ENCODE measurements around the gene PAK6.

The PAK6 gene

GRCh38 chr15:40263024-40263754 is 24.3 kb downstream of the PAK6 start:
- H3K36me3 Mint-ChIP-seq (ENCODE audit: low read depth), result no peaks in the 10 kb centered on the region
- H3K27me3 Mint-ChIP-seq (ENCODE audit: low read depth), result peaks cover 16% of the 10 kb centered on the region
- no peak overlapping the region for H3K4me3 Mint-ChIP-seq
- TF ChIP-seq, protein P1, sequence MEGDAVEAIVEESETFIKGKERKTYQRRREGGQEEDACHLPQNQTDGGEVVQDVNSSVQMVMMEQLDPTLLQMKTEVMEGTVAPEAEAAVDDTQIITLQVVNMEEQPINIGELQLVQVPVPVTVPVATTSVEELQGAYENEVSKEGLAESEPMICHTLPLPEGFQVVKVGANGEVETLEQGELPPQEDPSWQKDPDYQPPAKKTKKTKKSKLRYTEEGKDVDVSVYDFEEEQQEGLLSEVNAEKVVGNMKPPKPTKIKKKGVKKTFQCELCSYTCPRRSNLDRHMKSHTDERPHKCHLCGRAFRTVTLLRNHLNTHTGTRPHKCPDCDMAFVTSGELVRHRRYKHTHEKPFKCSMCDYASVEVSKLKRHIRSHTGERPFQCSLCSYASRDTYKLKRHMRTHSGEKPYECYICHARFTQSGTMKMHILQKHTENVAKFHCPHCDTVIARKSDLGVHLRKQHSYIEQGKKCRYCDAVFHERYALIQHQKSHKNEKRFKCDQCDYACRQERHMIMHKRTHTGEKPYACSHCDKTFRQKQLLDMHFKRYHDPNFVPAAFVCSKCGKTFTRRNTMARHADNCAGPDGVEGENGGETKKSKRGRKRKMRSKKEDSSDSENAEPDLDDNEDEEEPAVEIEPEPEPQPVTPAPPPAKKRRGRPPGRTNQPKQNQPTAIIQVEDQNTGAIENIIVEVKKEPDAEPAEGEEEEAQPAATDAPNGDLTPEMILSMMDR (IDR thresholded peaks at IDR 0.05; ENCODE audit: unreplicated experiment in 3 of 3), result no peak
- H3K9me3 Mint-ChIP-seq, result peaks cover 2% of the 10 kb centered on the region
- peaks cover 32% of the 10 kb centered on the region for H3K4me1 Mint-ChIP-seq
- H3K27ac Mint-ChIP-seq, result peak overlapping the region in 1 of 3 experiments; percentile 31

- peaks cover 2% of the 10 kb centered on the region for H3K9me3 Mint-ChIP-seq
- H3K4me3 Mint-ChIP-seq, result no peak overlapping the region
- H3K36me3 Mint-ChIP-seq (ENCODE audit: low read depth), result no peaks in the 10 kb centered on the region
- peak overlapping the region; percentile 23 to 43 (median 24) for H3K27ac Mint-ChIP-seq
- peaks cover 12% of the 10 kb centered on the region for H3K27me3 Mint-ChIP-seq (ENCODE audit: low read depth)
- TF ChIP-seq, protein P1 (IDR thresholded peaks at IDR 0.05; ENCODE audit: unreplicated experiment in 3 of 3), result no peak
- peaks cover 32% of the 10 kb centered on the region for H3K4me1 Mint-ChIP-seq
Observed at GRCh38 chr15:40264321-40265153, 25.7 kb downstream of the PAK6 start.

GRCh38 chr15:40265355-40265754 is 26.5 kb downstream of the PAK6 start:
- peaks cover 27% of the 10 kb centered on the region for H3K4me1 Mint-ChIP-seq
- H3K9me3 Mint-ChIP-seq, result peaks cover 2% of the 10 kb centered on the region
- no peak overlapping the region for H3K27ac Mint-ChIP-seq
- H3K36me3 Mint-ChIP-seq (ENCODE audit: low read depth), result no peaks in the 10 kb centered on the region
- no peak overlapping the region for H3K4me3 Mint-ChIP-seq
- peaks cover 17% of the 10 kb centered on the region for H3K27me3 Mint-ChIP-seq (ENCODE audit: low read depth)
- TF ChIP-seq, protein P1 (IDR thresholded peaks at IDR 0.05; ENCODE audit: unreplicated experiment in 3 of 3), result no peak

GRCh38 chr15:40265875-40266274 is 27.0 kb downstream of the PAK6 start:
- no peaks in the 10 kb centered on the region for H3K36me3 Mint-ChIP-seq (ENCODE audit: low read depth)
- peaks cover 2% of the 10 kb centered on the region for H3K9me3 Mint-ChIP-seq
- H3K4me1 Mint-ChIP-seq, result peaks cover 27% of the 10 kb centered on the region
- TF ChIP-seq, protein P1 (IDR thresholded peaks at IDR 0.05; ENCODE audit: unreplicated experiment in 3 of 3), result no peak
- no peak overlapping the region for H3K27ac Mint-ChIP-seq
- H3K4me3 Mint-ChIP-seq, result no peak overlapping the region
- peaks cover 19% of the 10 kb centered on the region for H3K27me3 Mint-ChIP-seq (ENCODE audit: low read depth)

- no peak overlapping the region for H3K4me3 Mint-ChIP-seq
- H3K27me3 Mint-ChIP-seq (ENCODE audit: low read depth), result peaks cover 23% of the 10 kb centered on the region
- TF ChIP-seq, protein P1 (IDR thresholded peaks at IDR 0.05; ENCODE audit: unreplicated experiment in 3 of 3), result no peak
Observed at GRCh38 chr15:40266828-40267304, 28.0 kb downstream of the PAK6 start.

More at GRCh38 chr15:40266828-40267304, 28.0 kb downstream of the PAK6 start:
- H3K27ac Mint-ChIP-seq, result peak overlapping the region in 1 of 3 experiments; percentile 4
- H3K4me1 Mint-ChIP-seq, result peaks cover 27% of the 10 kb centered on the region
- H3K9me3 Mint-ChIP-seq, result no peaks in the 10 kb centered on the region
- no peaks in the 10 kb centered on the region for H3K36me3 Mint-ChIP-seq (ENCODE audit: low read depth)

Data from nephron (organoid).